GM12891 (cell line): ENCODE data around the gene PLCG2.

Experiments
- SPI1 ChIP-seq: IDR thresholded peaks from 2 replicates; pipeline ENCODE4 v1.6.1; 2011; ENCODE audit warnings: low read depth, low read length, control low read depth
- TAF1 ChIP-seq: IDR thresholded peaks from 2 replicates; pipeline ENCODE4 v1.6.1; 2011; ENCODE audit warnings: low read depth, low read length, control low read depth

DNA sequence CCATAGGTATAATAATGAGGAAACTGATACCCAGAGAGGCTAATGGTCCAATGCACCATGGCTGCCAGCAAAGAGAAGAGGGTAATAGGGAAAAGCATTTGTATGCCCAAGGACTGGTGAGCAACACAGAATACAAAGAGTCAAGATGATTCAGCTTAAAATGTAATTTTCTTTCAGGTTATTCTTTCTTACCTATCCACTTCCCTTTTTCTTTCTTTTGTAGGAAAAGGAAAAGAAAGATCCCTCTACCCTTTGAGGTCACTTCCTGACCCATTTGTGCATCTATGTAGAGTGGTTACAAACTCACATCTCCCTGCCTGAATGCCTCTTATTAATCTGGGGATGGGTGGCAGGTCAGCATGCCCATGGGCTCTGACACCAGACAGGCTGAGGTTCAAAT lies 3.5 kb upstream of the PLCG2 start:
- TF ChIP-seq TAF1 (no peak), SPI1 (peak; percentile 74)
